CD14-positive monocyte (primary cell): Measurements from ENCODE around the gene P2RX6. TPM values are rescaled to one million over a fixed set of nuclear protein-coding genes. Genes with fewer than 3 reads are reported as not detected.

Source experiments
- DNase-seq, 3 donors: peaks; one replicate each; pipeline ENCODE4 v3.0.0-alpha.2; 2011 to 2022
- H2AFZ ChIP-seq: 2 replicates; pipeline ENCODE4 v1.6.0; 2012; ENCODE audit warnings: mild to moderate bottlenecking, low read depth, low read length, inconsistent platforms; ENCODE audit not compliant: insufficient read depth, poor library complexity, severe bottlenecking
- H3K27ac ChIP-seq, 2 donors: 1 replicate in 1 of 2; 2 replicates in 1 of 2; pipeline ENCODE4 v1.5.1; 2012 to 2013; ENCODE audit warnings: low read length in 2 of 2, control low read depth in 1 of 2, inconsistent platforms in 1 of 2, low read depth in 1 of 2, mild to moderate bottlenecking in 1 of 2
- H3K27me3 ChIP-seq, 2 donors: one replicate each; pipeline versions ENCODE4 v1.6.0 to v1.6.1; 2011 to 2013; ENCODE audit warnings: low read length in 2 of 2; ENCODE audit not compliant: control insufficient read depth in 2 of 2, insufficient read depth in 2 of 2
- H3K36me3 ChIP-seq, 2 donors: replicated peaks in 1 of 2; 1 replicate in 1 of 2; 2 replicates in 1 of 2; pipeline versions ENCODE4 v1.5.1 to v1.6.1; 2012 to 2013; ENCODE audit warnings: low read length in 2 of 2, control low read depth in 1 of 2, inconsistent platforms in 1 of 2, mild to moderate bottlenecking in 1 of 2; ENCODE audit not compliant: insufficient read depth in 2 of 2, control insufficient read depth in 1 of 2
- H3K4me1 ChIP-seq, 2 donors: 1 replicate in 1 of 2; 2 replicates in 1 of 2; pipeline versions ENCODE4 v1.5.1 to v1.6.1; 2012 to 2013; ENCODE audit warnings: low read length in 2 of 2, control low read depth in 1 of 2, inconsistent platforms in 1 of 2, mild to moderate bottlenecking in 1 of 2, moderate library complexity in 1 of 2; ENCODE audit not compliant: insufficient read depth in 2 of 2, control insufficient read depth in 1 of 2
- H3K4me2 ChIP-seq: replicated peaks from 2 replicates; pipeline ENCODE3; 2012; ENCODE audit warnings: low read length, moderate library complexity, mild to moderate bottlenecking; ENCODE audit not compliant: poor library complexity, severe bottlenecking; ENCODE audit errors: extremely low read depth
- H3K4me3 ChIP-seq, 3 experiments: fragments of 200-600 bp in 1 of 3; sonication (generic) in 1 of 3; replicated peaks in 1 of 3; 1 replicate in 2 of 3; 2 replicates in 1 of 3; pipeline ENCODE4 v1.5.1; 2011 to 2013; ENCODE audit warnings: low read length in 3 of 3, mild to moderate bottlenecking in 3 of 3, control low read depth in 2 of 3, low read depth in 2 of 3, inconsistent platforms in 1 of 3, moderate library complexity in 1 of 3
- H3K79me2 ChIP-seq: 2 replicates; pipeline ENCODE4 v1.6.0; 2012; ENCODE audit warnings: mild to moderate bottlenecking, control low read depth, inconsistent platforms, low read length, moderate library complexity; ENCODE audit not compliant: insufficient read depth
- H3K9ac ChIP-seq: 2 replicates; pipeline ENCODE4 v1.6.0; 2017; ENCODE audit warnings: low read length, mild to moderate bottlenecking; ENCODE audit not compliant: insufficient read depth, poor library complexity, severe bottlenecking
- H3K9me3 ChIP-seq, 2 donors: replicated peaks in 1 of 2; 1 replicate in 1 of 2; 2 replicates in 1 of 2; pipeline versions ENCODE4 v1.5.1 to v1.6.1; 2012 to 2013; ENCODE audit warnings: low read length in 2 of 2, control low read depth in 1 of 2; ENCODE audit not compliant: control insufficient read depth in 1 of 2, insufficient read depth in 1 of 2
- H4K20me1 ChIP-seq: 2 replicates; pipeline ENCODE4 v1.6.0; 2012; ENCODE audit warnings: mild to moderate bottlenecking, low read length, control low read depth, moderate library complexity; ENCODE audit not compliant: insufficient read depth
- H3K27ac Mint-ChIP-seq, 7 donors: one replicate each; pipeline ENCODE4 v1.8.0; 2020; ENCODE audit warnings: mild to moderate bottlenecking in 7 of 7, mixed read lengths in 7 of 7, moderate library complexity in 6 of 7, inconsistent platforms in 2 of 7
- H3K27me3 Mint-ChIP-seq, 3 donors: one replicate each; pipeline ENCODE4 v1.8.0; 2021 to 2022; ENCODE audit warnings: low read depth in 3 of 3, mild to moderate bottlenecking in 3 of 3, mixed read lengths in 3 of 3, moderate library complexity in 3 of 3, inconsistent platforms in 1 of 3
- H3K36me3 Mint-ChIP-seq, 2 donors: one replicate each; pipeline ENCODE4 v1.8.0; 2020; ENCODE audit warnings: mixed read lengths in 2 of 2, inconsistent platforms in 1 of 2, mild to moderate bottlenecking in 1 of 2
- H3K4me1 Mint-ChIP-seq: one replicate; pipeline ENCODE4 v1.8.0; 2020; ENCODE audit warnings: mild to moderate bottlenecking, mixed read lengths
- H3K4me3 Mint-ChIP-seq, 2 donors: one replicate each; pipeline ENCODE4 v1.8.0; 2020; ENCODE audit warnings: mild to moderate bottlenecking in 2 of 2, mixed read lengths in 2 of 2, moderate library complexity in 1 of 2
- H3K9me3 Mint-ChIP-seq, 7 donors: one replicate each; pipeline ENCODE4 v1.8.0; 2020 to 2022; ENCODE audit warnings: mixed read lengths in 7 of 7, mild to moderate bottlenecking in 6 of 7, moderate library complexity in 6 of 7, inconsistent platforms in 2 of 7
- WGBS: methylation state at CpG from one replicate; pipeline ENCODE4 v1.1.5; 2013; ENCODE audit warnings: missing lambda C conversion rate; ENCODE audit not compliant: insufficient coverage; 5-methylcytosine and 5-hydroxymethylcytosine counted together
- intact Hi-C, 2 donors: fragments of 100-400 bp; cut with micrococcal nuclease; formaldehyde crosslinking; loops; one replicate each; pipeline versions ENCODE4 v1.15.0 to v1.15.1; 2023
- polyA plus RNA-seq, 3 donors: library from polyadenylated mRNA; depleted of rRNA in 1 of 3; unstranded in 2 of 3; stranded (reverse) in 1 of 3; fragments of 300-500 nt in 2 of 3; fragments of >200 nt in 1 of 3; fragmentation: Illumina TruSeq in 2 of 3; gene quantifications; 1 replicate in 2 of 3; 2 replicates in 1 of 3; pipeline ENCODE4 v1.2.3, GENCODE V29; 2012 to 2021
- TF ChIP-seq, protein P1 (sequence below): fragments of 200-600 bp; IDR thresholded peaks from one replicate; pipeline ENCODE4 v1.8.0; 2022; ENCODE audit warnings: antibody characterized with exemption, mild to moderate bottlenecking

Gene P2RX6
- polyA plus RNA-seq, 3 donors = not detected

- H3K9me3 Mint-ChIP-seq = peaks cover 0 to 5% (median 0%) of the 10 kb centered on the region in 7 donors
- no peak overlapping the region for H3K4me3 Mint-ChIP-seq
- Histone ChIP-seq H3K9ac (no peak overlapping the region), H3K27ac (no peak overlapping the region), H3K4me2 (no peak overlapping the region), H3K4me1 (peaks cover 4 to 8% of the 10 kb centered on the region in 2 donors), H3K4me3 (no peak overlapping the region), H3K79me2 (no peaks in the 10 kb centered on the region), H3K27me3 (no peaks in the 10 kb centered on the region), H3K36me3 (no peaks in the 10 kb centered on the region), H2AFZ (no peak overlapping the region), H4K20me1 (no peaks in the 10 kb centered on the region), H3K9me3 (no peaks in the 10 kb centered on the region)
- TF ChIP-seq, protein P1, sequence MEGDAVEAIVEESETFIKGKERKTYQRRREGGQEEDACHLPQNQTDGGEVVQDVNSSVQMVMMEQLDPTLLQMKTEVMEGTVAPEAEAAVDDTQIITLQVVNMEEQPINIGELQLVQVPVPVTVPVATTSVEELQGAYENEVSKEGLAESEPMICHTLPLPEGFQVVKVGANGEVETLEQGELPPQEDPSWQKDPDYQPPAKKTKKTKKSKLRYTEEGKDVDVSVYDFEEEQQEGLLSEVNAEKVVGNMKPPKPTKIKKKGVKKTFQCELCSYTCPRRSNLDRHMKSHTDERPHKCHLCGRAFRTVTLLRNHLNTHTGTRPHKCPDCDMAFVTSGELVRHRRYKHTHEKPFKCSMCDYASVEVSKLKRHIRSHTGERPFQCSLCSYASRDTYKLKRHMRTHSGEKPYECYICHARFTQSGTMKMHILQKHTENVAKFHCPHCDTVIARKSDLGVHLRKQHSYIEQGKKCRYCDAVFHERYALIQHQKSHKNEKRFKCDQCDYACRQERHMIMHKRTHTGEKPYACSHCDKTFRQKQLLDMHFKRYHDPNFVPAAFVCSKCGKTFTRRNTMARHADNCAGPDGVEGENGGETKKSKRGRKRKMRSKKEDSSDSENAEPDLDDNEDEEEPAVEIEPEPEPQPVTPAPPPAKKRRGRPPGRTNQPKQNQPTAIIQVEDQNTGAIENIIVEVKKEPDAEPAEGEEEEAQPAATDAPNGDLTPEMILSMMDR = no peak
- 94% methylated on average over 2 of the region's 3 CpGs for WGBS
- no peaks in the 10 kb centered on the region for H3K36me3 Mint-ChIP-seq
- DNase-seq = no peak
- H3K27ac Mint-ChIP-seq = peak overlapping the region in 1 of 7 donors; percentile 50
- H3K27me3 Mint-ChIP-seq = peaks cover 1 to 8% (median 2%) of the 10 kb centered on the region in 3 donors
- intact Hi-C loops = no loop called here
- H3K4me1 Mint-ChIP-seq = peaks cover 6% of the 10 kb centered on the region
These were observed 58.1 kb downstream of the P2RX6 start for GRCh38 chr22:21073023-21073422.

DNA sequence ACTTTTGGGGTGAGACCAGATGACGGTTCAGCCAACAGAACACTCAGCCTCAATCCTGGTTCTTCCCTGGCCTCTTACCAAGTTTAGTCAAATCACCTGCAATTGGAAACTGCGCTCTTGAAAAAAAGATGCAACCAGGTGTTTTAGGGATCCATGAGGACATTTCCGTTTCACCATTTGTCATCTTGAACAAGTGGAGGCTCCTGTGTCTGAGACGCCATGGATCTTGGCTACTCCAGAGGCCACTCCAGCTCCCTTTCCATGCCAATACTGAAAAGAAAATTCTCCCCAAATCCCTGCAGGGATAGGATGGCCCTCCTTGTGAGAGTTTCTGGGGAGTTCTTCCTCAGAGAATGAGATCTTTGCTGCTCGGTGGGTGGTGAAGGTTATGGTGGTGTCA, 58.5 kb downstream of the P2RX6 start:
- intact Hi-C loops = no loop called here
- peak overlapping the region in 5 of 7 donors; percentile 0 to 76 (median 50) for H3K27ac Mint-ChIP-seq
- no peak for DNase-seq
- no peaks in the 10 kb centered on the region for H3K9me3 ChIP-seq
- peaks cover 0 to 5% (median 0%) of the 10 kb centered on the region in 7 donors for H3K9me3 Mint-ChIP-seq
- H3K79me2 ChIP-seq = no peaks in the 10 kb centered on the region
- H3K4me1 Mint-ChIP-seq = peaks cover 6% of the 10 kb centered on the region
- H3K9ac ChIP-seq = no peak overlapping the region
- no peaks in the 10 kb centered on the region for H3K36me3 ChIP-seq
- H2AFZ ChIP-seq = no peak overlapping the region
- no peaks in the 10 kb centered on the region for H3K27me3 ChIP-seq
- no peak overlapping the region for H3K4me3 Mint-ChIP-seq
- H3K36me3 Mint-ChIP-seq = no peaks in the 10 kb centered on the region
- H3K4me2 ChIP-seq = no peak overlapping the region
- H4K20me1 ChIP-seq = no peaks in the 10 kb centered on the region
- peaks cover 1 to 8% (median 2%) of the 10 kb centered on the region in 3 donors for H3K27me3 Mint-ChIP-seq
- TF ChIP-seq, protein P1 = no peak
- peak overlapping the region in 1 of 2 donors; percentile 51 for H3K27ac ChIP-seq
- WGBS = 100% methylated on average over 3 of the region's 5 CpGs
- no peak overlapping the region for H3K4me3 ChIP-seq
- H3K4me1 ChIP-seq = peaks cover 4 to 8% of the 10 kb centered on the region in 2 donors
